22Rv1 (cell line): Measurements from ENCODE around the gene UBE2L5.

Source experiments
- H3K27ac ChIP-seq: fragments of 450-650 bp; 2 replicates; pipeline ENCODE4 v1.5.1; 2017
- CTCF ChIP-seq: fragments of 450-650 bp; IDR thresholded peaks from 2 replicates; pipeline ENCODE4 v1.5.1; 2017; ENCODE audit warnings: mild to moderate bottlenecking
- ZFX ChIP-seq: fragments of 450-650 bp; IDR thresholded peaks from 2 replicates; pipeline ENCODE4 v1.6.1; 2017; ENCODE audit warnings: antibody characterized with exemption, borderline replicate concordance

Gene UBE2L5

DNA sequence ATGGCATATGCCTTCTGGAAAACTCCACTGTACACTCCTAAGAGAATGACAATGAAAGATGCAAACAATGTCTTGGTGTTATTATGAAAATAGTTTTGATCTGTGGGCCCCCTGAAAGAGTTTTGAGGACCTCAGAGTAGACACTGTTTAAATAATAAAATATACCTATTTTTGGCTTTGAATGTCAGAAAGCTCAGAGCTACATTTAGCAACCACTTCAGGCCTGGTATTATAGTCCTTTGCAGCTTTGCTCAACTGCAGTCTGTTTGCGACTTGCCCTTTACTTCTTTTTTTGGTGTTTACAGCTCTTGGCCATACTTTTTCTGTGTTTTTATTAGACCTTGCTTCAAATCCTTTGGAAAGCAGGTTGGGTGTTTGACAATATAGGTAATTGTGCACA is 5.8 kb upstream of the UBE2L5 start:
- H3K27ac ChIP-seq, result no peak overlapping the region
- TF ChIP-seq CTCF (no peak), ZFX (no peak)

GRCh38 chr13:30418075-30418716 is 4.1 kb upstream of the UBE2L5 start:
- no peak overlapping the region for H3K27ac ChIP-seq
- TF ChIP-seq CTCF, result no peak
- no peak for TF ChIP-seq ZFX

DNA sequence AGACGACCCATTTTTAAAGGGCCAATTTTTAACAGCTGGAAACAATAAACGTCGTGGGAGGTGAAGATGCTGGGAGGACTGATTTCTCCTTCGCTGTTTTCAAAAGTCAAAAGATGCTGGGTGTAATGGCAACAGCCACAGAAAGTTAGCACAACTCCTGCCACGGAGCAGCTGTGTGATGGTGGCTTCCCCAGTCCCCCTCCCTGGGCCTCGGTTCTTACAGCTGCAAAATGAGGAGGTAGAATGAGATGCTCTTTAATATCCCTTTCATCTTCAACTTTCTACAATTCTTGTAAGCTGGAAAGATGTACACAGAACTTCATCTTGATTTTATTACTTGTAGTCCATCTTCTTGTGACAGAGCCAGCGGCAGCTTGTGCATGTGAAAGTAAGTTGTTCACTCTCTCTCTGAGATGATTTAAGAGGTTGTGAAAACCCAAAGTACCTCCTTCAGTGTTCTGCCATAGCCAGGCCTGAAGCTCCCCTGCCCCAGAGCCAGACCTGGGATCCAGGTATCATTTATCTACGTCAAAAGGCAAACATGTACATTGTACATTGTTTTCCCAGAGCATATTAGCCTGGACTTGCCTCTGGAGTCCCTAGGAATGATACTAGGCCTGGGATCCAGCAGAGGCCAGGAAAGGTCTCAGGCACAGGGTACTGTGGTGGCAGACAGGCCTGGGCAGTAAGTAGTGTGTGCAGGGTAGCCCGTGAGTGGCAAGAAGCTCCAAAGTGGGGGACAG is 3.4 kb upstream of the UBE2L5 start:
- TF ChIP-seq ZFX (no peak), CTCF (no peak)
- H3K27ac ChIP-seq, result no peak overlapping the region

DNA sequence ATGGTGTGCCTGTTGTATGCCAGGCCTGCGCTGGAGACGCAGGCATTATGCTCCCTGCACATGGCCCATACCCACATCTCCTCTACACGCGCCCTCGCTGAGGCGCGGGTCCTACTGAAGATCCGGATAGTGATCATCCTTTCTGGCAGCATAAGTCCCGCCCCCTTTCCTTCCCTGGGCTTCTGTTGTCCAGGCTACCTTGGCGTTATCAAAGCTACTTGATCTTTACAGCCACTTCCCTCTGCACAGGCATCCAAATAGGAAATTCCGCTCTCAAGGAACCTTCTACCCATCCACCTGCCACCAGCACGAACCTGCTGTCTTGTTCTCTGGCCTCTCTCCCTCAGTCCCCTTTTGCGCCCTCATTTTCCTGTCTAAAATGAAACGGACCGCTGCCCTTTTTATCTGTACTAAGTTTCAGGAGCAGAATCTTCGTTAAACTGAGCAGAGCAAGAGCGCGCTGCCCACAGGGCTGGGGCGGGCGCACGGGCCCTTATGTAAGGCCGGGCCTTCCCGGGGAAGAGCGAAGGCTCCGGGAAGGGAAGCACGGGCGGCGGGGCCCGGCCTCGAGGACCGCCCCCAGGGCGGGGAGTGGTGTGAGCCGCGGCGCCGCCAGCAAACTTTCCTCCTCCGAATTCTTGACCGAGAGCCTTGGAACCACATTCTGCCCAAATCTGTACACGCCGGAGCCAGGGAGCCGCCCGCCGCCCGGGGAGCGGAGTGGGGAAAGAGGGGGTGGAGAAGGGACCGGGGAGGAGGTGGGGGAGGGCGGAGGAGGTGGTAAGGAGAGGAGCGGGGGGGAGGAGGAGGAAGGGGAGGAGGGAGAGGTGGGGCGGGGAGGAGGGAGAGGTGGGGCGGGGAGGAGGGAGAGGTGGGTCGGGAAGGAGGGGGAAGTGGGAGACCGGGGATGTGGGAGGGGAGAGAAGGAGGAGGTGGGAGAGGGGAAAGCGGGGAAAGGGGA is 920 bp upstream of the UBE2L5 start:
- peak overlapping the region; percentile 94 for H3K27ac ChIP-seq
- no peak for TF ChIP-seq ZFX
- TF ChIP-seq CTCF, result no peak

DNA sequence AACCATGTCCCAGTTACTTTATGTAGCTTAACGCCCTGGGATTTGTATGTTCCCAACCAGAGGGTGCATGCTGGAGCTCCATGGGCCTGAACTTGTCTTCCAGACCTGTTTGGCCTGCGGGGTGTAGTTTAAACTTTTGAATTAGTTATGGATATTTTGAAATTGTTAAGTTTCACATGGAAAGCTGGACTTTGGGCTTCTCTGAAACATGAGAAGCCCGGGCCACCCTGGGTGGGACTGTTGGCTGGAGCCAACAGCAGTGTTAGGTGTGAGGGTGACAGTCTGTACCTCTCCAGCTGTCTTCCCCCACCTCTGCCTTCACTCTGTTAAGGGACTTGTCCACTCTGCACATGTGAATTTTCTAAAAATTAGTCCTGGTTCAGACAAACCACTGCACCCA is 1.6 kb downstream of the UBE2L5 start:
- no peak overlapping the region for H3K27ac ChIP-seq
- no peak for TF ChIP-seq ZFX
- no peak for TF ChIP-seq CTCF

GRCh38 chr13:30429235-30429634 is 6.9 kb downstream of the UBE2L5 start:
- no peak overlapping the region for H3K27ac ChIP-seq
- no peak for TF ChIP-seq CTCF
- TF ChIP-seq ZFX, result no peak
